Neuronal stem cell (in vitro differentiated cells): ENCODE measurements around the gene CBFB.

ENCODE experiments used
- DNase-seq: peaks from one replicate; pipeline ENCODE4 v3.0.0-alpha.2; 2013; ENCODE audit warnings: low spot score
- H2AFZ ChIP-seq: one replicate; pipeline ENCODE4 v1.6.1; 2013; ENCODE audit warnings: mild to moderate bottlenecking, low read length, inconsistent platforms
- H2AK5ac ChIP-seq: 2 replicates; pipeline ENCODE4 v1.6.1; 2013; ENCODE audit warnings: low read depth, mild to moderate bottlenecking, inconsistent platforms, low read length, moderate library complexity, mixed read lengths
- H2BK120ac ChIP-seq: 2 replicates; pipeline ENCODE4 v1.6.1; 2013; ENCODE audit warnings: low read depth, mild to moderate bottlenecking, inconsistent platforms, low read length, moderate library complexity, mixed read lengths
- H2BK12ac ChIP-seq: one replicate; pipeline ENCODE4 v1.6.1; 2013; ENCODE audit warnings: low read length, inconsistent platforms
- H2BK15ac ChIP-seq: 2 replicates; pipeline ENCODE4 v1.6.1; 2013; ENCODE audit warnings: mild to moderate bottlenecking, low read length, inconsistent platforms, mixed read lengths
- H2BK5ac ChIP-seq: one replicate; pipeline ENCODE4 v1.6.1; 2013; ENCODE audit warnings: inconsistent platforms, mild to moderate bottlenecking, low read length, moderate library complexity
- H3K14ac ChIP-seq: one replicate; pipeline ENCODE4 v1.6.1; 2013; ENCODE audit warnings: low read length, inconsistent platforms
- H3K18ac ChIP-seq: 2 replicates; pipeline ENCODE4 v1.6.1; 2013; ENCODE audit warnings: low read length, inconsistent platforms
- H3K23ac ChIP-seq: 2 replicates; pipeline ENCODE4 v1.6.1; 2013; ENCODE audit warnings: low read depth, mild to moderate bottlenecking, mixed read lengths, low read length, inconsistent platforms; ENCODE audit not compliant: poor library complexity
- H3K27ac ChIP-seq: replicated peaks from 3 replicates; pipeline ENCODE4 v1.5.1; 2013; ENCODE audit warnings: low read length, inconsistent platforms
- H3K27me3 ChIP-seq, 3 experiments: 2 replicates each; pipeline ENCODE4 v1.6.1; 2013; ENCODE audit warnings: low read length in 3 of 3, mild to moderate bottlenecking in 2 of 3, inconsistent platforms in 1 of 3, low read depth in 1 of 3, mixed read lengths in 1 of 3, moderate library complexity in 1 of 3; ENCODE audit not compliant: control insufficient read depth in 3 of 3, insufficient read depth in 3 of 3
- H3K36me3 ChIP-seq, 2 donors: replicated peaks in 1 of 2; 2 replicates each; pipeline ENCODE4 v1.6.1; 2013; ENCODE audit warnings: low read length in 2 of 2; ENCODE audit not compliant: control insufficient read depth in 2 of 2, insufficient read depth in 2 of 2
- H3K4ac ChIP-seq: 2 replicates; pipeline ENCODE4 v1.6.1; 2013; ENCODE audit warnings: inconsistent platforms, mild to moderate bottlenecking, low read length, moderate library complexity
- H3K4me1 ChIP-seq, 2 donors: 1 replicate in 1 of 2; 2 replicates in 1 of 2; pipeline ENCODE4 v1.6.1; 2013; ENCODE audit warnings: low read length in 2 of 2, low read depth in 1 of 2; ENCODE audit not compliant: control insufficient read depth in 2 of 2, insufficient read depth in 1 of 2
- H3K4me2 ChIP-seq: one replicate; pipeline ENCODE4 v1.6.1; 2013; ENCODE audit warnings: mild to moderate bottlenecking, low read length, inconsistent platforms; ENCODE audit not compliant: insufficient read depth, poor library complexity, severe bottlenecking
- H3K4me3 ChIP-seq, 2 donors: 2 replicates each; pipeline ENCODE4 v1.5.1; 2013; ENCODE audit warnings: low read length in 2 of 2, mild to moderate bottlenecking in 2 of 2, inconsistent platforms in 1 of 2, moderate library complexity in 1 of 2
- H3K79me1 ChIP-seq: one replicate; pipeline ENCODE4 v1.6.1; 2013; ENCODE audit warnings: low read depth, mild to moderate bottlenecking, inconsistent platforms, low read length, moderate library complexity
- H3K9ac ChIP-seq: one replicate; pipeline ENCODE4 v1.6.1; 2013; ENCODE audit warnings: mild to moderate bottlenecking, low read depth, low read length, inconsistent platforms; ENCODE audit not compliant: poor library complexity
- H3K9me3 ChIP-seq, 2 donors: replicated peaks in 1 of 2; 2 replicates each; pipeline versions ENCODE3 to v1.6.1; 2013; ENCODE audit warnings: low read length in 2 of 2, mild to moderate bottlenecking in 2 of 2, inconsistent platforms in 1 of 2, low read depth in 1 of 2, mixed read lengths in 1 of 2, moderate library complexity in 1 of 2; ENCODE audit not compliant: control insufficient read depth in 2 of 2, insufficient read depth in 1 of 2
- H4K8ac ChIP-seq: one replicate; pipeline ENCODE4 v1.6.1; 2013; ENCODE audit warnings: low read depth, mild to moderate bottlenecking, inconsistent platforms, low read length, moderate library complexity
- H4K91ac ChIP-seq: one replicate; pipeline ENCODE4 v1.6.1; 2013; ENCODE audit warnings: low read length, low read depth, mild to moderate bottlenecking, inconsistent platforms; ENCODE audit not compliant: poor library complexity
- WGBS, 2 donors: extraction: QIAGEN DNeasy Blood & Tissue Kit; methylation state at CpG; one replicate each; pipeline ENCODE4 v1.1.7; 2013; ENCODE audit warnings: missing lambda C conversion rate in 2 of 2, mixed read lengths in 1 of 2; ENCODE audit not compliant: insufficient read length in 2 of 2, insufficient replicate concordance in 1 of 2; ENCODE audit errors: extremely low coverage in 2 of 2; 5-methylcytosine and 5-hydroxymethylcytosine counted together

CBFB gene

DNA sequence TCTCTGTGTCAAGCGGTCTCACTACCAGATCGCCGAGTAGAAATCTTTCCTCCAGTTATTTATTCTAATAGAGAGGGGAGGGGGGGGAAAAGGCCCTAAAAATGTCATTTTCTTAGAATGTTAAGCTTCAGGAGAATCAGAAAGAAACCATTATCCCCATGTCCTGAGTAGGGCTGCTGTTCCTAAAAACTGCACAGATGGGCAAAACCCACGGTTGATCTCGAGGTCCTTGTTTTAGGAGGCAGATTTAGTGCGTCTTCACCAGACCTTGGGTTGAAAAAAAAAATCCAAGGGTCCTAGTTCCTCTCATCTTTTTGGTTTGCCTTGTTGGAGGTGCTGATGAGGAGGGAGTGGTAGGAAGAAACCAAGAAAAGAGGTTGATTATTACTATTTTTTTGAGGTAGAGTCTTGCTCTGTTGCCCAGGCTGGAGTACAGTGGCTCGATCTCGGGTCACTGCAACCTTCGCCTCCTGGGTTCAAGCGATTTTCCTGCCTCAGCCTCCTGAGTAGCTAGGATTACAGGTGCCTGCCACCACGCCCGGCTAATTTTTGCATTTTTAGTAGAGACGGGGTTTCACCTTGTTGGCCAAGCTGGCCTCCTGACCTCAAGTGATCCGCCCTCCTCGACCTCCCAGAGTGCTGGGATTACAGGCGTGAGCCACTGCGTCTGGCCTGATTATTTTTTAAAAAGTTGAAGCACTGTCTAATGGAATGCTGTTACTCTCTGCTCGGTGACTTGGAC, 1.4 kb downstream of the CBFB start:
- no peak overlapping the region for H4K8ac ChIP-seq
- H3K9me3 ChIP-seq, result peaks cover 0 to 3% of the 10 kb centered on the region in 2 donors
- H3K9ac ChIP-seq, result no peak overlapping the region
- no peak overlapping the region for H3K27ac ChIP-seq
- no peak overlapping the region for H2BK15ac ChIP-seq
- no peak overlapping the region for H2BK5ac ChIP-seq
- H3K79me1 ChIP-seq, result peaks cover 10% of the 10 kb centered on the region
- H3K4me2 ChIP-seq, result peak overlapping the region; percentile 67
- no peaks in the 10 kb centered on the region for H3K27me3 ChIP-seq
- no peak overlapping the region for H3K23ac ChIP-seq
- H3K18ac ChIP-seq, result no peak overlapping the region
- H4K91ac ChIP-seq, result no peak overlapping the region
- H3K4ac ChIP-seq, result no peak overlapping the region
- peaks cover 3 to 6% of the 10 kb centered on the region in 2 donors for H3K4me1 ChIP-seq
- peak overlapping the region; percentile 71 to 99 for H3K4me3 ChIP-seq
- no peak overlapping the region for H3K14ac ChIP-seq
- no CpG with 5 or more reads among the region's 18 CpGs for WGBS, 2 donors
- H2AK5ac ChIP-seq, result no peak overlapping the region
- no peak overlapping the region for H2BK12ac ChIP-seq
- DNase-seq, result no peak
- no peak overlapping the region for H2BK120ac ChIP-seq
- H3K36me3 ChIP-seq, result peaks cover 4 to 44% of the 10 kb centered on the region in 2 donors
- H2AFZ ChIP-seq, result peak overlapping the region; percentile 88

DNA sequence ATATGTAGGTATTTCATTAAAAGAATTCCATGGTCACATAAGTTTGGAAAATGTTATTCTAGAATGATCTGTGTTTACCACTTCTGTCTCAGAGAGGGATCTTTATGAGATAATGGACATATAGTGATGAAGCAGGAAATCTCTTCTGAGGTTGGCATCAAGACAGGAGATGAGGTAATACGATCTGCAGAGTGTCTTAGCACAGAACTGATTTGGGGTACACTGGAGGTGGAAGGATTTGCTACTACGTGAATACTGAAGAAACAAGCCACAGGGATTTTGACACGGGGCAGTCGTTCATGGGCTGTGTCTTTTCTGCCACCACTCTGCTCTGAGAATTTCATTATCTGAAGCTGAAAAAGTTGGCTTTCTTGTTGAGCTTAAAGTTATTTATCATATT, 5.5 kb downstream of the CBFB start:
- Histone ChIP-seq H2BK5ac (no peak overlapping the region), H3K4me2 (no peak overlapping the region), H2AFZ (no peak overlapping the region), H3K79me1 (peaks cover 6% of the 10 kb centered on the region), H3K18ac (no peak overlapping the region), H3K23ac (no peak overlapping the region), H2AK5ac (no peak overlapping the region), H2BK15ac (no peak overlapping the region), H2BK120ac (no peak overlapping the region), H2BK12ac (no peak overlapping the region), H3K4ac (no peak overlapping the region), H3K36me3 (peaks cover 4 to 81% of the 10 kb centered on the region in 2 donors), H3K9me3 (peaks cover 1 to 3% of the 10 kb centered on the region in 2 donors), H3K4me1 (peaks cover 2 to 3% of the 10 kb centered on the region in 2 donors), H4K8ac (no peak overlapping the region), H3K4me3 (no peak overlapping the region), H3K9ac (no peak overlapping the region), H3K14ac (no peak overlapping the region), H3K27ac (no peak overlapping the region), H3K27me3 (no peaks in the 10 kb centered on the region), H4K91ac (no peak overlapping the region)
- DNase-seq, result no peak
- WGBS, 2 donors, result no CpG with 5 or more reads among the region's 4 CpGs

DNA sequence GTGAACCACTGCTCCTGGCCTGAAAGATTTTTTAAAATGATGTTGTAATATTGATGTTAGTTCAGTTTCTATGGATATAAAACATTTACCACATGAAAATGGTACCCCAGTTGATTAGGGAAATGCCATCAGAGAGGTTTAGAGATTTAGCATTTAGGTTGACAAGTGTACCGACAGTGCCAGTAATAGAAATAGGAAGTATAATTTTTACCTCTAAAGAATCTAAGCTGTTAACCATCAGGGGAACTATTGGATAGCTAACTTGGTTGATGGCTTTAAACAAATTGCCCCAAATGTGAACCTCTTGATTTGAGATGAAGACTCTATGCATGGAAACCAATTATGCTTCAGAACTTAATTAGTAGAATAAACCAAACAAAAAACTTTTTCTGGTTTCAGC, 6.4 kb downstream of the CBFB start:
- H2BK5ac ChIP-seq, result no peak overlapping the region
- peaks cover 4 to 90% of the 10 kb centered on the region in 2 donors for H3K36me3 ChIP-seq
- no peak overlapping the region for H3K23ac ChIP-seq
- H2BK120ac ChIP-seq, result no peak overlapping the region
- H3K27me3 ChIP-seq, result no peaks in the 10 kb centered on the region
- peaks cover 2% of the 10 kb centered on the region for H3K79me1 ChIP-seq
- H3K4me3 ChIP-seq, result no peak overlapping the region
- DNase-seq, result no peak
- no peak overlapping the region for H2AFZ ChIP-seq
- H3K14ac ChIP-seq, result no peak overlapping the region
- H2BK12ac ChIP-seq, result no peak overlapping the region
- H2AK5ac ChIP-seq, result no peak overlapping the region
- no peak overlapping the region for H4K8ac ChIP-seq
- no peak overlapping the region for H3K4ac ChIP-seq
- H3K4me2 ChIP-seq, result no peak overlapping the region
- H3K27ac ChIP-seq, result no peak overlapping the region
- no peak overlapping the region for H3K18ac ChIP-seq
- peaks cover 1 to 3% of the 10 kb centered on the region in 2 donors for H3K9me3 ChIP-seq
- no peak overlapping the region for H3K9ac ChIP-seq
- peaks cover 2 to 3% of the 10 kb centered on the region in 2 donors for H3K4me1 ChIP-seq
- H2BK15ac ChIP-seq, result no peak overlapping the region
- no peak overlapping the region for H4K91ac ChIP-seq
- WGBS, 2 donors, result no CpG with 5 or more reads among the region's 1 CpG

DNA sequence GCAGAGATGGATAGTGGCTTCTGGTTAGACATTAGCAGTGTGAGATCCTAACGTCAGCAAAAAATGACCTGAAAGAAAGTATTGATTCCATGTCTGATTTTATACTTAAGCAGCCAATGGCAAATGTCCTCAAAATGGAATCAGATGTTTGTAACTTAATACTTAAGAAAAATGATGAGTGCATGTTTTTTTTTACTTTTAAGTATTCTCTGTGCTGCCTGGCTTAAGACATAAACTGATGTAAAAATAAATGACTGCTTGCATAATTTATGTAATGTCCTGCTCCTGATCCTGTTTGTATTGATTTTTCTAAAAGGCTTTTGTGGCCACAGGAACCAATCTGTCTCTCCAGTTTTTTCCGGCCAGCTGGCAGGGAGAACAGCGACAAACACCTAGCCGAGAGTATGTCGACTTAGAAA, 7.4 kb downstream of the CBFB start:
- Histone ChIP-seq H3K4me3 (no peak overlapping the region), H3K4me2 (no peak overlapping the region), H3K27me3 (no peaks in the 10 kb centered on the region), H3K18ac (no peak overlapping the region), H2AFZ (no peak overlapping the region), H3K36me3 (peaks cover 6 to 92% of the 10 kb centered on the region in 2 donors), H3K27ac (no peak overlapping the region), H3K9ac (no peak overlapping the region), H3K14ac (no peak overlapping the region), H2BK12ac (no peak overlapping the region), H3K4me1 (no peaks in the 10 kb centered on the region), H2BK5ac (no peak overlapping the region), H2BK120ac (no peak overlapping the region), H3K9me3 (peaks cover 1 to 3% of the 10 kb centered on the region in 2 donors), H3K23ac (no peak overlapping the region), H3K4ac (no peak overlapping the region), H2BK15ac (no peak overlapping the region), H3K79me1 (peaks cover 2% of the 10 kb centered on the region), H4K8ac (no peak overlapping the region), H2AK5ac (no peak overlapping the region), H4K91ac (no peak overlapping the region)
- no peak for DNase-seq
- WGBS, 2 donors, result no CpG with 5 or more reads among the region's 5 CpGs
